ENCODE measurements around the gene ATP11A. TPM values are rescaled to one million over a fixed set of nuclear protein-coding genes. Genes with fewer than 3 reads are reported as not detected.

The ATP11A gene
- total RNA-seq, 2 donors from 2014 or later: 15.8 to 19.6 TPM

DNA sequence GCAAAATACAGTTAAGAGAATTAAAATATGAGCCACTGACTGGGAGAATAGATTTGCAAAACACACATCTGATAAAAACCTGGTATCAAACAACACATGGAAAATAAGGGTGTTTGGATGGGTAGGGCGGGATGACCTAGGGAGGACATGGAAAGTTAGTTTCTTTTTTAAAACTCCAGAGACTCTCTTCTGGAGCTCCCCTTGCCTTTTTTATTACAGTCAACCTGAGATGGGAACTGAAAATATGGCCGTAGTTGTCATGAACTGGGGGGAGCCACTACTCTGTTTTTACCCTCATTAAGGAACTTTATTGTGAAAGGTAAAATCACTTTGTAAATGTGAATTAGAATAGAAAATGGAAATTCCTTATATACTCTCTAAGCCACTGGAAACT, 113.0 kb downstream of the ATP11A start:
- no peak overlapping the region for H3K27ac ChIP-seq

DNA sequence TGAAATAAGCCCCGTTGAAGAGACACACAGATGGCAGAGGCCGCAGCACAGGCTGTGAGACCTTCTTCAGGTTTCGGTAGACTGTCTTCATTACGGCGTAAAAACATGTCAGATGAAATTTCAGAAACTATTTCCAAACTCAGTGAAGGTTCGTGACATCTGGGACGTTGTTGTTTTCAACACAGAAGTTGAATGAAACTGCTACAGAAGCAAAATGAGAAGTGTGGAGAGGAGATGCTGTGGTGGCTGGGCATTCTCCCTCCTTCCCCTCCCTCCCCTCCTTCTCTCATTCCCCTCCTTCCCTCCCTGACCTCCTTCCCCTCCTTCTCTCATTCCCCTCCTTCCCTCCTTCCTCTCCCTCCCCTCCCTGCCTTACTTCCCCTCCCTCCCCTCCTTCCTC, 113.6 kb downstream of the ATP11A start:
- TF ChIP-seq, protein P1, sequence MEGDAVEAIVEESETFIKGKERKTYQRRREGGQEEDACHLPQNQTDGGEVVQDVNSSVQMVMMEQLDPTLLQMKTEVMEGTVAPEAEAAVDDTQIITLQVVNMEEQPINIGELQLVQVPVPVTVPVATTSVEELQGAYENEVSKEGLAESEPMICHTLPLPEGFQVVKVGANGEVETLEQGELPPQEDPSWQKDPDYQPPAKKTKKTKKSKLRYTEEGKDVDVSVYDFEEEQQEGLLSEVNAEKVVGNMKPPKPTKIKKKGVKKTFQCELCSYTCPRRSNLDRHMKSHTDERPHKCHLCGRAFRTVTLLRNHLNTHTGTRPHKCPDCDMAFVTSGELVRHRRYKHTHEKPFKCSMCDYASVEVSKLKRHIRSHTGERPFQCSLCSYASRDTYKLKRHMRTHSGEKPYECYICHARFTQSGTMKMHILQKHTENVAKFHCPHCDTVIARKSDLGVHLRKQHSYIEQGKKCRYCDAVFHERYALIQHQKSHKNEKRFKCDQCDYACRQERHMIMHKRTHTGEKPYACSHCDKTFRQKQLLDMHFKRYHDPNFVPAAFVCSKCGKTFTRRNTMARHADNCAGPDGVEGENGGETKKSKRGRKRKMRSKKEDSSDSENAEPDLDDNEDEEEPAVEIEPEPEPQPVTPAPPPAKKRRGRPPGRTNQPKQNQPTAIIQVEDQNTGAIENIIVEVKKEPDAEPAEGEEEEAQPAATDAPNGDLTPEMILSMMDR (IDR thresholded peaks at IDR 0.05): no peak
- intact Hi-C loops (cut with DNase I): no loop called here
- DNase-seq: no peak
- no peak overlapping the region for H3K9ac ChIP-seq (ENCODE audit: low read depth in 2 of 2, low read length in 2 of 2)
- no peaks in the 10 kb centered on the region for H3K4me1 ChIP-seq
- no peaks in the 10 kb centered on the region for H3K36me3 ChIP-seq
- no peaks in the 10 kb centered on the region for H3K9me3 ChIP-seq
- no peak overlapping the region for H3K27ac ChIP-seq
- no peaks in the 10 kb centered on the region for H3K27me3 ChIP-seq
- H3K4me3 ChIP-seq: no peak overlapping the region

More for the DNA sequence above, 113.0 kb downstream of the ATP11A start:
- no peak for DNase-seq
- Histone ChIP-seq H3K4me1 (no peaks in the 10 kb centered on the region), H3K36me3 (no peaks in the 10 kb centered on the region), H3K4me3 (no peak overlapping the region), H3K27me3 (no peaks in the 10 kb centered on the region), H3K9ac (ENCODE audit: low read depth in 2 of 2, low read length in 2 of 2) (no peak overlapping the region), H3K9me3 (no peaks in the 10 kb centered on the region)
- TF ChIP-seq, protein P1 (IDR thresholded peaks at IDR 0.05): no peak
- intact Hi-C loops (cut with DNase I): loop anchor here (1.0 kb wide), 1 partner anchor 17 kb away; no protein-coding TSS in a partner anchor

DNA sequence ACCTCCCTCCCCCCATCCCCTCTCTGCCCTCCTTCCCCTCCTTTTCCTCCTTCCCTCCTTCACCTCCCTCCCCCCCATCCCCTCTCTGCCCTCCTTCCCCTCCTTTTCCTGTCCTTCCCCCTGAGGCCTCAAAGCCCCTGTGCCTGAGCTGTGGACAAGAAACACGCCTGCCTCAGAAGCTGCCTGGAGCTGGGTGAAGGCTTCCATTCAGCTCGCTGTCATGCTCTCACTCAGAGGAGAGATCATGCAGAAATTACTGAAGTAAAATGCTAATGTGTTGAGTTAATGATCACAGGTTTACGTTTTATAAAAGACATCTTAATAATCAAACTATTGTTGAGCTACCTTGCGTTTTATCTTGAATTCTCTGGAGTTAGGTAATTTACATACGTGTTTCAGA, 114.5 kb downstream of the ATP11A start:
- no peaks in the 10 kb centered on the region for H3K27me3 ChIP-seq
- TF ChIP-seq, protein P1 (IDR thresholded peaks at IDR 0.05): no peak
- intact Hi-C loops (cut with DNase I): no loop called here
- DNase-seq: no peak
- H3K9ac ChIP-seq (ENCODE audit: low read depth in 2 of 2, low read length in 2 of 2): no peak overlapping the region
- H3K4me3 ChIP-seq: no peak overlapping the region
- no peaks in the 10 kb centered on the region for H3K4me1 ChIP-seq
- no peak overlapping the region for H3K27ac ChIP-seq
- no peaks in the 10 kb centered on the region for H3K36me3 ChIP-seq
- no peaks in the 10 kb centered on the region for H3K9me3 ChIP-seq

DNA sequence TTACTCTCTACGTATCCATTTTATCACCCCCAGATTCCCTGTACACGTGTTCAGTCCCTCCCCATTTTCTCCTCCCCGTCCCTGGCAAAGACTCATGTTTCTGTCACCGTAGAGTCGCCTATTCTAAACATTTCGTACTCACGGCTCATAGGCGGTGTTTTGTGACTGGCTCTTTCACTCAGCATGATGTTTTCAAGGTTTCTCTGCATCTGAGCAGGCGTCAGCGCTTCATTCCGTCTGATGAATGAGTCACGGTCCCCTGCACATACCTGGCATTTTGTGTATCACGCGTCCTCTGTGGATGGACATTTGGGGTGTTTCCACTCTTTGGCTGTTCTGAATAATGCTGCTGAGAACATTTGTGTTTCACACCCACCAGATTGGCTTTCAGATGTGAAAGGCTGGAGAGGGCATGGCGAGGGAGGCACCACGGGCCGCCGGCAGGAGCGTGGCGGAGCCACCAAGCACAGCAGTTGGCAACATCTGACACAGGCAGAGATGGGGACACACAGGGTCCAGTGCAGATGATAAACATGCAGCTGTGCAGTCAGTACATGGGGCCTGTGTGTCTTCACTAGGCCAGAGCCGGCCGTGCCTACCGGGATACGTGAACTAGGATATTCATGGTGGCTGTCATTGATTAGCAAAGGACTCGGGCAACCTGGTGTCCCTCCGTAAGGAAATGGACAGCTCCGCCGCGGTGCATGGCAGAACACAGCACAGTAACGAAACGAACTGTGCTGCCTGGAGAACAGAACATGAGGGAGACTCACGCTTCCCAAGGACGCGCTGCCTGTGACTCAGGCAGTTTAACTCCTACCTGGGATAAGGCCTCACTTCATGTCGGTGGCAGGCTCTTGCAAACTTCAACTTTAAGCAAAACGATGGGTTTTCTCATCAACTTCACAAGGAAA, 117.2 kb downstream of the ATP11A start:
- H3K9ac ChIP-seq (ENCODE audit: low read depth in 2 of 2, low read length in 2 of 2): no peak overlapping the region
- H3K4me3 ChIP-seq: no peak overlapping the region
- no peaks in the 10 kb centered on the region for H3K9me3 ChIP-seq
- no peaks in the 10 kb centered on the region for H3K4me1 ChIP-seq
- no peak overlapping the region for H3K27ac ChIP-seq
- H3K27me3 ChIP-seq: no peaks in the 10 kb centered on the region
- H3K36me3 ChIP-seq: no peaks in the 10 kb centered on the region
- no peak for DNase-seq
- intact Hi-C loops (cut with DNase I): no loop called here
- TF ChIP-seq, protein P1 (IDR thresholded peaks at IDR 0.05): no peak

DNA sequence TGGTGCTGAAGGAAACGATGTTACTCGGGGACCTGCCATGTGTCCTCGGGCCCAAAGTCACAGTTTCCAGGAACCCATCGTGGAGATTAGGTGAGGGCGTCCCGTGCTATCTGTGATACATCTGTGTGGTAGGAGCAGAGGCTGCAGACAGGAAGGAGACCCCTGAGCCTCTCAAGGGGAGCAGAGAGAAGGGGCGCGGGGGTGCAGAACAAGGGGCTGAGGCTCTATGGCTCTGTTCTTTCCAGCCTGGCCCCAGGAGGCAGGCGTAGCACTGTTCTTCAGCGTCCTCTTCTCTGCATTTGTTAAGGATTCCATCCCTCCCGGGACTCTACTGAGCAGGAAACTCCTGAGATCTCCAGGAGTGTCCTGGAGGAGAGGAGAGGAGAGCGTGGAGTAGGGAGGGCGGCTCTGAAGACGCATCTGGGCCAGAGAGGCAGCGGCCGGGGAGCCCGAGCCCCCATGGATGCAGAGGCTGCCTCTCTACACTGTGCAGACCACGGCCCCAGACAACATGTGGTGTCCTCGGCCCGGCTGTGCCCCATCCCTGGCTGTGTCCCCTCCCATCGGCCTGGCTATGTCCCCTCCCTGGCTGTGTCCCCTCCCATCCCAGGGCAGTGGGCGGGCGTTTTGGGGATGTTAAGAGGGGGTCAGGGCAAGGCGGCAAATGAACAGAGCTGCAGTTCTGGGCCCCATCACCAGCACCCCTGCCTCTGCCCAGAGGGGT, 118.0 kb downstream of the ATP11A start:
- Histone ChIP-seq H3K4me1 (no peaks in the 10 kb centered on the region), H3K27ac (no peak overlapping the region), H3K4me3 (no peak overlapping the region), H3K27me3 (no peaks in the 10 kb centered on the region), H3K9me3 (no peaks in the 10 kb centered on the region), H3K9ac (ENCODE audit: low read depth in 2 of 2, low read length in 2 of 2) (no peak overlapping the region), H3K36me3 (no peaks in the 10 kb centered on the region)
- TF ChIP-seq, protein P1 (IDR thresholded peaks at IDR 0.05): no peak
- intact Hi-C loops (cut with DNase I): no loop called here
- no peak for DNase-seq

All from colonic mucosa (tissue), 4 donors.